RWPE1 (cell line): Measurements from ENCODE around the gene TM6SF1.

Source experiments
- CTCF ChIA-PET: fragments of 350-600 bp; sonication (Branson Sonifier 250); formaldehyde crosslinking; extraction: SDS; loops from one replicate; lab custom pipeline; 2021; lab: Yijun Ruan, JAX
- POLR2A ChIA-PET: fragments of 400-600 bp; formaldehyde crosslinking; extraction: SDS; loops from one replicate; lab custom pipeline; 2020; ENCODE audit warnings: antibody characterized with exemption; ENCODE audit not compliant: low non-redundant PET; lab: Yijun Ruan, JAX
- DNase-seq: peaks from one replicate; pipeline ENCODE4 v3.0.0; 2012; ENCODE audit warnings: low spot score
- H3K27ac ChIP-seq: fragments of 450-650 bp; 2 replicates; pipeline ENCODE4 v1.5.1; 2017
- TF ChIP-seq, protein P1 (sequence below): fragments of 450-650 bp; conservative IDR thresholded peaks from 2 replicates; pipeline ENCODE4 v1.5.1; 2017; ENCODE audit warnings: low read depth, mild to moderate bottlenecking

The TM6SF1 gene

GRCh38 chr15:83178869-83179325 is 71.5 kb downstream of the TM6SF1 start:
- no peak for DNase-seq
- ChIA-PET CTCF (no interaction called here), POLR2A (no interaction called here)
- TF ChIP-seq, protein P1, sequence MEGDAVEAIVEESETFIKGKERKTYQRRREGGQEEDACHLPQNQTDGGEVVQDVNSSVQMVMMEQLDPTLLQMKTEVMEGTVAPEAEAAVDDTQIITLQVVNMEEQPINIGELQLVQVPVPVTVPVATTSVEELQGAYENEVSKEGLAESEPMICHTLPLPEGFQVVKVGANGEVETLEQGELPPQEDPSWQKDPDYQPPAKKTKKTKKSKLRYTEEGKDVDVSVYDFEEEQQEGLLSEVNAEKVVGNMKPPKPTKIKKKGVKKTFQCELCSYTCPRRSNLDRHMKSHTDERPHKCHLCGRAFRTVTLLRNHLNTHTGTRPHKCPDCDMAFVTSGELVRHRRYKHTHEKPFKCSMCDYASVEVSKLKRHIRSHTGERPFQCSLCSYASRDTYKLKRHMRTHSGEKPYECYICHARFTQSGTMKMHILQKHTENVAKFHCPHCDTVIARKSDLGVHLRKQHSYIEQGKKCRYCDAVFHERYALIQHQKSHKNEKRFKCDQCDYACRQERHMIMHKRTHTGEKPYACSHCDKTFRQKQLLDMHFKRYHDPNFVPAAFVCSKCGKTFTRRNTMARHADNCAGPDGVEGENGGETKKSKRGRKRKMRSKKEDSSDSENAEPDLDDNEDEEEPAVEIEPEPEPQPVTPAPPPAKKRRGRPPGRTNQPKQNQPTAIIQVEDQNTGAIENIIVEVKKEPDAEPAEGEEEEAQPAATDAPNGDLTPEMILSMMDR, result no peak
- H3K27ac ChIP-seq, result no peak overlapping the region

GRCh38 chr15:83185561-83185960 is 78.1 kb downstream of the TM6SF1 start:
- no peak for DNase-seq
- POLR2A ChIA-PET, result no interaction called here
- CTCF ChIA-PET, result no interaction called here
- TF ChIP-seq, protein P1, result no peak
- H3K27ac ChIP-seq, result no peak overlapping the region
